GM18867 (cell line): ENCODE data around the gene GSTO2.
"Not testable (repeated sequence)": the region's sequence is repeated elsewhere in the genome, so short reads cannot be mapped to it uniquely, and the experiment has no call there.

Experiments
- ATAC-seq: cut with Tn5 transposase; IDR thresholded peaks from one replicate; pipeline ENCODE4 v1.9.1; 2021; ENCODE audit warnings: mild to moderate bottlenecking, moderate library complexity; ENCODE audit not compliant: unreplicated experiment

GSTO2 gene

GRCh38 chr10:104268713-104269645 is at the start of gene GSTO2:
Gene GSTO2, plus strand, starts transcription at chr10:104269184. Its CDS starts 5,732 bp downstream, at chr10:104274916.
- ATAC-seq, result peak; percentile 97

DNA sequence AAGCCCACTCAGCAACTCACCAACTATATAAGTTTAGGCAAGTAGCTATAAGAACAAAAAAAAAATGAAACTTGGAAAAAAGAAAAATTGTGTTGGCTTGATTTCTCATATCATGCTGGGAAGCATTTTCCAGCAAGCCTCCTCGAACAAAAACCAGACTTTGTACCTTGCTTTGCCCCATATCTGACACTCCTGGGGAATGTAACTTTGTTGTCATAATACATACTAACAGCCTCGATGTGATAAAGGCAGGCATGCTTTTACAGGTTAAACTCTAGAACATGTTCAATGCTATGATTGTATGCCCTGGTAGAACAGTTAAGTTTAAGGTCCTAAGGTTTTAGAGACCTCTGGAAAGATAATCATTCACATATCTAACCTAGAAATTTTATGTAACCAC is 48.5 kb upstream of the GSTO2 start:
- no peak for ATAC-seq

- no peak for ATAC-seq
These were observed 45.7 kb upstream of the GSTO2 start for GRCh38 chr10:104223304-104223703.

- ATAC-seq, result no peak
These were observed 38.5 kb upstream of the GSTO2 start for GRCh38 chr10:104230490-104230889.

DNA sequence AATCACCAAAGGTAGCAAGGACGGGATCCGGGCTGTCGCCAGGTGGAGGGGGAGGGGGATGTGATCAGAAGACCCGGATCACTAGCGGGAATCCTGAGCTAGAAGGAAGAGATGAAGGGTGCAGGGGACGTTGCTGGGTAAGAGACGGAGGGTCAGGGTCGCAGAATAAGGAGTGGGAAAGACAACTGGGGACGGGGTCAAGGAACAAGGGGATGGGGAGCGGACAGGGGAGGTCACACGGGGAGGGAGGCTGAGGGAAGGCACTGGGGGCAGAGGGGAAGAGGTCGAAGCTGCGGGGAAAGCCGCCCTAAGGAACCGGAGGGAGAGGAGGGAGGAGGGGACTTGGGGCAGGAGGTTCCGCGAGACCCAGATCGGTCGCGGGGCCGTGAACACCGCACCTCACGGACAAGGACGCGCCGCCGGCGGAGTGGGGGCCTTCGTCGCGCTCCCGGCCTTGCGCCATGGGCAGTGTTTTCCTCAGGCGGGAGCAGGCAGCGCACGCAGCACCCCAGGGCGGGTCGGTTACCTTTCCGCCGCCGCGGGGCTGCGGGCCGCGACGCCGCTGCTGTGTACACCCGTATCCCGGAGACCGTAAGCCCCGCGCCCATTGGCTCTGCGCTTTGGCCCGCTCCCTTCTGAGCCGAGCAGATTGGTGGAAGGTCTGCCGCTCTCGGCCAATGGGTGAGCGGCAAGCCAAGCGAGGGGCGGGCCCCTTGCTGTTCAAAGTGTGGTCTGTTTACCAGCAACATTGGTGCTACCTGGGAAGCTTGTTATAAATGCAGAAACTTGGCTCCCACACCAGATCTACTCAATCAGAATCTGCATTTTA is 37.0 kb upstream of the GSTO2 start, which contains the start of gene CFAP43:
Gene CFAP43 (minus strand): TSS at position 581 of the 829 bp plus-strand sequence. CDS start 118 bp downstream, at position 463.
- ATAC-seq, result peak; percentile 100

DNA sequence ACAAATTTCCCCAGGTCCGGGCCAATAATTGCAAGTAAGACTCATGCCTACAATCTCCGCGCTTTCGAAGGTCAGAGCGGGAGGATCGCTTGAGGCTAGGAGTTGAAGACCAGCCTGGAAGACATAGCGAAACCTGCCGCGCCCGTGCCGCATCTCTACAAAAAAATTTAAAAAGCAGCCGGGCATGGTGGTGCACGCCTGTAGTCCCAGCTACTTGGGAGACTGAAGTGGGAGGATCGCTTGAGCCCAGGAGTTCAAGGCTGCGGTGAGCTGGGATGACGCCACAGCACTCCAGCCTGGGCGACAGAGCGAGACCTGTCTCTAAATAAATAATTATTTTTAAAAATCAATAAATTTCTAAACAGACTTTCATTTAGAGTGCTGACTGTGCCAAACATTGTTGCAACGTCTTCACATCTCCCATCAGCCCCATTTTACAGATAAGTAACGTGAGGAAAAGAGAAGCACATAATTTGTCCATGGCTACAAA is 36.3 kb upstream of the GSTO2 start:
- ATAC-seq, result peak; percentile 6

GRCh38 chr10:104233817-104234216 is 35.2 kb upstream of the GSTO2 start:
- ATAC-seq, result no peak

- no peak for ATAC-seq
These were observed 34.0 kb upstream of the GSTO2 start for GRCh38 chr10:104234934-104235333.

DNA sequence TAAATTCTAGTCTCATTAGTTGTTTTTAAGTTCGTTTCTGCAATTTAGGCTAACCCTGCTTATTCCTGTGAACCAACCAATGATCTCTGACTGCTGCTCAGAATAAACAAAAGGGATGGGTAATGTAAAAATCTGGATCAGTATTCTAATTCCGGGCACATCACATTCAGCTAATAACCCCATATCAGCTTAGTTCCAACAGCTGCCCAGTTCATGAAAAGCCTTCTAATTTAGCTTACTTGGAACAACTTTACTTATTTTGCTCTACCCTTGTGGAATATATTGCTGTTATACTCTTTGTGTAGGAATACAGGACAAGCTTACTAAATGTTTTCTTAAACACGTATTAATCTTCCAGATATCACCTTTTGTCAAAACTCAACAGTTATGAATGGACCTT is 33.2 kb upstream of the GSTO2 start:
- ATAC-seq, result no peak

- no peak for ATAC-seq
These were observed 28.9 kb upstream of the GSTO2 start for GRCh38 chr10:104240078-104240477.

DNA sequence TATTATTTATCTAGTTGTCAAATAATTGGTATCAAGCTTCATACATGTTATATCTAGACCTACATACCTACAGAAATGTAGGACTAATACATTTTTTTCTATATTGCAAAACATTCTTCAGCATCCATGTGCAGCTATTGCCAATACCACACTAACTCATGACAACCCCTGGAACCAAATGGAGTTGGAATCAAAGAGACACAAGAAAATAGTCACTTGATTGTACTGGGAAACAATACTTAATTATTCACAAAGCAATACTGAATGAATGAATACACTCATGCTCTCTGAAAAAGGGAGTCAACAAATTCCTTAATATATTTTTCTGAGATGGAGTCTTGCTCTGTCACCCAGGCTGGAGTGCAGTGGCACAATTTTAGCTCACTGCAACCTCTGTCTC is 26.4 kb upstream of the GSTO2 start:
- no peak for ATAC-seq

- ATAC-seq, result not testable (repeated sequence)
These were observed 26.0 kb upstream of the GSTO2 start for GRCh38 chr10:104243009-104243408.

GRCh38 chr10:104243512-104243911 is 25.5 kb upstream of the GSTO2 start:
- no peak for ATAC-seq

- ATAC-seq, result no peak
These were observed 23.8 kb upstream of the GSTO2 start for GRCh38 chr10:104245066-104245632.

DNA sequence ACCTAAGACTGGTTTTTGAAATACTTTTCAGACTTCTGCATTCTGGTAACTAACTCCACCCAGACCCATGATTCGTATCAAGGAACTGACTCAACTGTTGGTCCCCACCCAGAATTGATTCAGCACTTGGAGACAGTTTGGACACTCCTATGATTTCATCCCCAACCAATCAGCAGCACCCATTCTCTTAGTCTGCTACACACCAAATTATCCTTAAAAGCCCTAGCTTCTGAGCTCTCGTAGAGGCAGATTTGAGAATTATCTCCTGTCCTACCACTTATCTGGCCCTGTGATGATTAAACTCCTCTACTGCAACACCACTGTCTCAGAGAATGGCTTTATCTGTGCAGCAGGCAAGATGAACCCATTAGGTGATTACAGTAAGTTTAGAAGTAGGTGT is 22.0 kb upstream of the GSTO2 start:
- ATAC-seq, result no peak

GRCh38 chr10:104247513-104248146 is 21.4 kb upstream of the GSTO2 start:
- no peak for ATAC-seq

GRCh38 chr10:104248931-104249330 is 20.1 kb upstream of the GSTO2 start:
- ATAC-seq, result not testable (repeated sequence)

DNA sequence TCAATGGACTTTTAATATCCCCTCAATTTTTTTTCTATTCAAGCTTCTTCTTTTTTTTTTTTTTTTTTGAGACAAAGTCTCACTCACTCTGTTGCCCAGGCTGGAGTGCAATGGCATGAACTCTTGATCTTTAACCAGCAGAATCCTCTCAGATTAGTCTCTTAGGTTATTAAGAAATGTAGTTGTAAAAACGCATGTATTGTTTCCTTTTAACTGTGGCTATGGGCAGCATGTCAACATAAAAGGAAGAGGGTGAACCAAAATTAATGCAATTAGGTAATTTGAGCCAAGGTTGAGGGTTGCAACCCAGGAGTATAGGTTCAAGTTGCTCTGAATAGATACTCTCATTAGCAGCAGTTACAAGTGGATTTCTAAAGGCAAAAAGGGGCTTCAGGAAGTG is 18.6 kb upstream of the GSTO2 start:
- no peak for ATAC-seq

GRCh38 chr10:104251443-104251842 is 17.5 kb upstream of the GSTO2 start:
- ATAC-seq, result no peak

- ATAC-seq, result no peak
These were observed 16.6 kb upstream of the GSTO2 start for GRCh38 chr10:104252368-104252767.

- no peak for ATAC-seq
These were observed 15.9 kb upstream of the GSTO2 start for GRCh38 chr10:104253106-104253505.
